ENCODE results near the gene METAP1D. TPM values are rescaled to one million over a fixed set of nuclear protein-coding genes. Genes with fewer than 3 reads are reported as not detected.

Gene METAP1D
- total RNA-seq, 6 donors from 2014 or later = 0.11 to 6.3 (median 2.9) TPM

DNA sequence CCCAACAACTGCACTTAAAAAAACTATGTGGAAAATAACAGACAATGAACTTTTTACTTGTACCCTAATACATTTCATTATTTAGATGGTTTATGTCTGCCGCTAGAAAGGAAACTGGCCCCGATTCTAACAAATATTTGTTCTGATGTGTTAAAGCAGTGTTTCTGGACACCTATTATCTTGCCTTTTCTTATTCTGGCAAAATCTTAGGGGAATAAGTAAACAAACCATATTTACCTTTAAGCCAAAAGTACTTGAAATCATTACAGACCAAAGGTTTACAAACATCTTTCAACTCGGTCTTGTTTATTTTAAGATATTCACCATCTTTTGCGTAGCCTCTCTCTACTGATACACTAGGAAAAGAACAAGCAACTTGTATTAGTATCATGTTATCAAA, 73.8 kb downstream of the METAP1D start:
- H3K4me1 ChIP-seq = no peaks in the 10 kb centered on the region
- no peak overlapping the region for H3K27ac ChIP-seq
- H3K36me3 ChIP-seq = no peaks in the 10 kb centered on the region
- H3K27me3 ChIP-seq = no peaks in the 10 kb centered on the region
- DNase-seq = no peak
- WGBS, 2 donors = 94 to 97% methylated on average over 4 of the region's 4 CpGs
- ATAC-seq (ENCODE audit: low FRiP score in 2 of 2) = no peak
- H3K9me3 ChIP-seq = no peaks in the 10 kb centered on the region
- no peak overlapping the region for H3K4me3 ChIP-seq
- TF ChIP-seq, protein P1, sequence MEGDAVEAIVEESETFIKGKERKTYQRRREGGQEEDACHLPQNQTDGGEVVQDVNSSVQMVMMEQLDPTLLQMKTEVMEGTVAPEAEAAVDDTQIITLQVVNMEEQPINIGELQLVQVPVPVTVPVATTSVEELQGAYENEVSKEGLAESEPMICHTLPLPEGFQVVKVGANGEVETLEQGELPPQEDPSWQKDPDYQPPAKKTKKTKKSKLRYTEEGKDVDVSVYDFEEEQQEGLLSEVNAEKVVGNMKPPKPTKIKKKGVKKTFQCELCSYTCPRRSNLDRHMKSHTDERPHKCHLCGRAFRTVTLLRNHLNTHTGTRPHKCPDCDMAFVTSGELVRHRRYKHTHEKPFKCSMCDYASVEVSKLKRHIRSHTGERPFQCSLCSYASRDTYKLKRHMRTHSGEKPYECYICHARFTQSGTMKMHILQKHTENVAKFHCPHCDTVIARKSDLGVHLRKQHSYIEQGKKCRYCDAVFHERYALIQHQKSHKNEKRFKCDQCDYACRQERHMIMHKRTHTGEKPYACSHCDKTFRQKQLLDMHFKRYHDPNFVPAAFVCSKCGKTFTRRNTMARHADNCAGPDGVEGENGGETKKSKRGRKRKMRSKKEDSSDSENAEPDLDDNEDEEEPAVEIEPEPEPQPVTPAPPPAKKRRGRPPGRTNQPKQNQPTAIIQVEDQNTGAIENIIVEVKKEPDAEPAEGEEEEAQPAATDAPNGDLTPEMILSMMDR (IDR thresholded peaks at IDR 0.05) = no peak
- TF ChIP-seq POLR2AphosphoS5 (IDR thresholded peaks at IDR 0.05) (no peak), EP300 (IDR thresholded peaks at IDR 0.05) (no peak)

DNA sequence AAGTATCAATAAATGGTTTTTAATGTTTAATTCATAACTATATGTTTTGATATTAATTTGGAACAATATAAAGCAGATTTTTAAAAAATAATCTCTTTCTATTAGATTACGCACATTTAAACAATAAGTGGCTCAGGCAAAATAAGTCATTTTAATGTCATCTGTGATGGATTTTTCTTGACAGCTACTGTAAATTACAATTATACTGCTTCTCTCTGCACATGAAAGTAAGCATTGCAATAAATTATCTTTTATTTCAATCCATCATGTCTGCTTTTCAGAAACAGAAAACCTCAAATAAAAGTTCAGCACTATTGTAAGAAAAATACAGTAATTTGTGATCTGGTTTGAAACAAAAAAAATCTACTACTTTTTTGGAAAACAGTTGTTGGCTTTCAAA, 74.5 kb downstream of the METAP1D start:
- no peaks in the 10 kb centered on the region for H3K27me3 ChIP-seq
- no peak overlapping the region for H3K4me3 ChIP-seq
- no peak for DNase-seq
- TF ChIP-seq EP300 (IDR thresholded peaks at IDR 0.05) = no peak
- TF ChIP-seq POLR2A (IDR thresholded peaks at IDR 0.05) = no peak
- TF ChIP-seq POLR2AphosphoS5 (IDR thresholded peaks at IDR 0.05) = no peak
- TF ChIP-seq, protein P1 (IDR thresholded peaks at IDR 0.05) = no peak
- ATAC-seq (ENCODE audit: low FRiP score in 2 of 2) = no peak
- H3K36me3 ChIP-seq = no peaks in the 10 kb centered on the region
- no peaks in the 10 kb centered on the region for H3K4me1 ChIP-seq
- no peaks in the 10 kb centered on the region for H3K9me3 ChIP-seq
- no peak overlapping the region for H3K27ac ChIP-seq
- WGBS, 2 donors = 97 to 99% methylated on average over 1 of the region's 1 CpG

DNA sequence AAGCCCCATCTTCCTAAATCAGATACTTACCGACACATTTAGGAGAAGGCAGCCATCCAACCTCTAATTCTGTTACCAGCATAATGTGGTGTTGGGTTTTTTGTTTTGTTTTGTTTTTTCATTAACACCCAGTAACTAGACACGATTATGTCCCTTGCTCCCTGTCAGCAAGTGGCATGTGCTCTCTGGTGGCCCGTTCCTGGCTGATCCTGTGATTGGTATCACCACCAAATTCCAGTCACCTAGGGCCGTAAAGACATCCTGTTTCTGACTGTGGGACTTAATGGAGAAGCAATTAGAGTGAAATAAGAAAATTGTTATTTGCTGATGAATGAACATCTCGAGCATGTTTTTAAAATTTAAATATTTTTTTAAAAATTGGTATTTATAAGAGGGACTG, 79.7 kb downstream of the METAP1D start:
- H3K27ac ChIP-seq = no peak overlapping the region
- no peak for DNase-seq
- TF ChIP-seq POLR2AphosphoS5 (IDR thresholded peaks at IDR 0.05) (no peak), POLR2A (IDR thresholded peaks at IDR 0.05) (no peak), EP300 (IDR thresholded peaks at IDR 0.05) (no peak)
- TF ChIP-seq, protein P1 (IDR thresholded peaks at IDR 0.05) = no peak
- H3K9me3 ChIP-seq = no peaks in the 10 kb centered on the region
- 75 to 83% methylated on average over 5 of the region's 5 CpGs for whole genome bisulfite sequencing, 2 donors
- no peak for ATAC-seq (ENCODE audit: low FRiP score in 2 of 2)
- no peaks in the 10 kb centered on the region for H3K36me3 ChIP-seq
- H3K4me3 ChIP-seq = no peak overlapping the region
- H3K4me1 ChIP-seq = peaks cover 3 to 16% (median 11%) of the 10 kb centered on the region in 4 donors
- peaks cover 5 to 47% (median 31%) of the 10 kb centered on the region in 4 donors for H3K27me3 ChIP-seq

DNA sequence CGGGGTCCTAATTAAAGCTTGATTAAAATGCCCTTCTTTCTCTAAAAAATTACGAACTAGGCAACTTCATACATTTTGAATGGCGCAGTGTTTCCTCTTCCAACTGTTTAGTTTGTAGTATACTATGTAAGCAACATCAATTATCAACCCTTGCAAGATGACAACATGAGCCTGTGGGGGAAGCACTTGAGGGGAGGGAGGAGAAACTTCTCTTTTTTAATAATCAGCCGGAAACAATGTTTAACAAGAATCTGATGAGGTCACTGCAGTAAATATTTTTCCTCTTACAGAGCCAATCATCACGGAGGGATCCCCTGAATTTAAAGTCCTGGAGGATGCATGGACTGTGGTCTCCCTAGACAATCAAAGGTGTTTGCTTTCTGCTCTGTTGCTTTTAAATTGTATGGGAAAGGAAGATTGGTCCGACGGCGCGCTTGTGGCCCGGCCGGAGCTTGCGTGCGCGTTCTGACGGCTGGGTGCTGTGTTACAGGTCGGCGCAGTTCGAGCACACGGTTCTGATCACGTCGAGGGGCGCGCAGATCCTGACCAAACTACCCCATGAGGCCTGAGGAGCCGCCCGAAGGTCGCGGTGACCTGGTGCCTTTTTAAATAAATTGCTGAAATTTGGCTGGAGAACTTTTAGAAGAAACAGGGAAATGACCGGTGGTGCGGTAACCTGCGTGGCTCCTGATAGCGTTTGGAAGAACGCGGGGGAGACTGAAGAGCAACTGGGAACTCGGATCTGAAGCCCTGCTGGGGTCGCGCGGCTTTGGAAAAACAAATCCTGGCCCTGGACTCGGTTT, 80.3 kb downstream of the METAP1D start:
- ATAC-seq (ENCODE audit: low FRiP score in 2 of 2) (no peak), DNase-seq (peak in 1 of 2 donors; percentile 72)
- Histone ChIP-seq H3K4me3 (no peak overlapping the region), H3K9me3 (no peaks in the 10 kb centered on the region), H3K27ac (no peak overlapping the region), H3K4me1 (peaks cover 10 to 22% (median 18%) of the 10 kb centered on the region in 4 donors), H3K36me3 (no peaks in the 10 kb centered on the region), H3K27me3 (peaks cover 5 to 54% (median 37%) of the 10 kb centered on the region in 4 donors)
- TF ChIP-seq EP300 (IDR thresholded peaks at IDR 0.05) (no peak), POLR2A (IDR thresholded peaks at IDR 0.05) (no peak), POLR2AphosphoS5 (IDR thresholded peaks at IDR 0.05) (no peak)
- TF ChIP-seq, protein P1 (IDR thresholded peaks at IDR 0.05) = no peak
- WGBS, 2 donors = 31 to 38% methylated on average over 38 of the region's 38 CpGs
